ENCODE measurements around the gene HOXB8.

DNA sequence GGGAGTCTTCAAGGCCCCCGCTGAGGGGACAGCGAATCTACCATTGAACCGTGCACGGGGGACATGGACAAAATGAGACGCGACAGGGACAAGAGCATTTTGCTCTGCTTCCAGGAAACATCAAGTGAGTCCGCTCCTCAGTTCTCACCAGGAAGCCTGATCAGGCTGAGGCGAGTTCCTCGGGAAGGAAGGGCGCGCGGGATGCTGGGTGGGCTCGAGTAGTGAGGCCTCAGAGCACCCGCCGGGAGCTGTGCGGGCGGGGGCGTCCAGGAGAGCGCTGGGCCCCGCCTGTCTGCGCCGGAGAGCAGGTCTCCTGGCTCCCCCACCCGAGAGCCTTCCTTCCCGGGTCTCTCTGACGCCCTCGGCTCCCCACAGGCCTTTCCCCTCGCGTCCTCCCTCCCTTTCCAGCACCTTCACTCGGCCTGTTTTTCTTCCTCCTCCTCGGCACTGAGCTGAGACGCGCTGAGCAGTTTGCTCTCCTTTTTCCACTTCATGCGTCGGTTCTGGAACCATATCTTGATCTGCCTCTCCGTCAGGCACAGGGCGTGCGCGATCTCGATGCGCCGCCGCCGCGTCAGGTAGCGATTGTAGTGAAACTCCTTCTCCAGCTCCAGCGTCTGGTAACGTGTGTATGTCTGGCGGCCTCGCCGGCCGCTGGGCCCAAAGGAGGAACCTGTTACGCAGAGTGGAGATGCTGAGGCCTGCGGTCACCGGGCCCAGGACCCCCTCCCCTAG, 18.9 kb downstream of the HOXB8 start:
- TF ChIP-seq POLR2AphosphoS5 (IDR thresholded peaks at IDR 0.05; ENCODE audit: low read depth, low read length) (no peak), SPI1 (IDR thresholded peaks at IDR 0.05; ENCODE audit: low read depth, low read length) (no peak), POLR2A (IDR thresholded peaks at IDR 0.05; ENCODE audit: low read depth, low read length) (no peak), TAF1 (IDR thresholded peaks at IDR 0.05; ENCODE audit: low read depth, low read length) (no peak), PAX5 (IDR thresholded peaks at IDR 0.05; ENCODE audit: insufficient read depth, low read length, severe bottlenecking) (no peak), POU2F2 (IDR thresholded peaks at IDR 0.05; ENCODE audit: low read depth, low read length) (no peak)
